Activated T-cell treated with anti-CD3 and anti-CD28 coated beads for 24 hours (primary cell): Measurements from ENCODE around the gene MAML3.
"Not testable (repeated sequence)": the region's sequence is repeated elsewhere in the genome, so short reads cannot be mapped to it uniquely, and the experiment has no call there.

Experiments
- DNase-seq: peaks from one replicate; pipeline ENCODE4 v3.0.0-alpha.2; 2020; ENCODE audit warnings: low read depth

MAML3 gene

GRCh38 chr4:139961344-139961946 lies 192.5 kb downstream of the MAML3 start:
- no peak for DNase-seq

DNA sequence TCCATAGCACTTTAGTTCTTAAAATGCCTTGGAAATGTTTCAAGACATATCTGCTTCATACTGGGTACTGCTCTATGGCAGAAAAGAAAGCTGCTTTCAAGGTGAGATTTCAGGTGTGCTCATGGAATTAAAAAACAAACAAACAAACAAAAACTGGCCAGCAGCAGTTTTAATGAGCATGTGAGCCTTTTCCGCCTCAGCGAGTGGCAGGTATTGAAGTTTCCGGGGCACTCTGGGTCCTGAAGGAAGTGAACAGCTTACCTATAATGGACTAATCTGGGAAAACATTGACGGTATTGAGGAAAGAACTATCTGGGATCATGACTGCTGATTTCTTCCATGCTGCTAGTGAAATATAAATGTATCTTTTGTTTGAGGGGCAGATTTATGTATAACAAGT lies 194.6 kb downstream of the MAML3 start:
- DNase-seq, result no peak

DNA sequence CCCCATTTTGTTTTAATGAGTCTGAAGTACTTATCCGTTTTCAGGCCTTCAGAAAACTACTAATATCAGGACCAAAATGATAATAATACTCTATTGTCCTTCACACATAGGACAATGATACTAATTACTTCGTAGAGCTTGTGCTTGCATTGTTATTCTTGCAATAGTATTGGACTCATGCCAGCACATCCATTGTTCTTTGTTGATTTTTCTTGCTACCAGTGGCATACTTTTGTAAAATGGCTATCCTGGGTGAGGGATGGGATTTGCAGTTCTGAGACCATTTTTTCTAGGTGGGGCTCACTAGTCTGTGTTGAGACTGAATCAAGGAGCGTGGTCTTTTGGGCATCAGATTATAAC lies 195.3 kb downstream of the MAML3 start:
- no peak for DNase-seq

- DNase-seq, result no peak
Measured at GRCh38 chr4:139957986-139958738, 195.8 kb downstream of the MAML3 start.

DNA sequence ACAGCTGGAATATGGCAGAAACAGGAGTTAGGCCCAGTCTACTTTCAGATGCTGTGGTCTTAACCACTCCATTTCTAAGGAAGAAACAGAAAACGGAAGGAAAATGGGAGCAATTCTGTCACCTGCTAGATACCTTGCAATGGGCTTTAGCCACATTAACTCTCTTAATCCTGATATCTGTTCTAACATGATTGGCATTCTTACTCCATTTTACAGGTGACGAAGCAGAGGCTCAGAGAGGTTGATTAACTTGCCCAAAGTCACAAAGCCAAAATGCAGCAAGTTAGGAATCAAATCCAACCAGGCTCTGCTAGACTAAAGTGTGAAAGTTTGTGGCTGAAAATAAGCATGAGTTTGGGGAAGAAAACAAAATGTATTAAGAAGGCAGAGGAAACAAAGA lies 196.9 kb downstream of the MAML3 start:
- DNase-seq, result no peak

GRCh38 chr4:139956507-139957017 lies 197.4 kb downstream of the MAML3 start:
- DNase-seq, result no peak

DNA sequence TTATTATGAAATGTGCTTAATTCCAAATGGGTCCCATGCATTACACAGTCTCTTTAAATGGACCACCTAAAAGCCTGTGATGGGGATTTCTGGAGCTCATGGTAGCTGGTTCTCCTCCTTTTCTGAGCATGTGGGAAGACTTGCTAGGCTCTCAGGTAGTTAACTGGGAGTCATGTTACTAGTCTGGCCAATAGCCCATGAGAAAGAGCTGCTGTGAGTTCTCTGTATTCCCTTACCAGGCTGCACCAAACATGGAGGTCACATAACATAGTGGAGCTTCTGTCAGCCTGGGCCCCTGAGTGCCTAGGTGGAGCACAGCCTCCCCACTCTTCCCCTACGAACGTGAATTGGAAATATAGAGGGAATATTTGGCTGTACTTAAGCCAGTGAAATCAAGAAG lies 198.4 kb downstream of the MAML3 start:
- no peak for DNase-seq

DNA sequence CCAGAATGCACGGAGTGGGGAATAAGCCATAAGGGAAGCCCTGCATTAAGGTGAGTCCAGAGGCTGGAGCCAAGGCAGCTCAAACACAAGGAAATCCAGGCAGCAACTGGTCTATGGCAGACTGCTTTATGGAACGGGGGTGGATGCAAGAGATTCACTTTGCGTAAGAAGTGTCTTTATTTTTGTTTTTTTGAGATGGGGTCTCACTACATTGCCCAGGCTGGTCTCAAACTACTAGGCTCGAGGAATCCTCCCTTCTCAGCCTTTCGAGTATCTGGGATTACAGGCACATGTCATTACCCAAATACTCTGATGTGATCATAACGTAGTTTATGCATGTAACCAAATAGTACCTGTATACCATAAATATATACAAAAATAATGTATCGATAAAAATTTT lies 199.5 kb downstream of the MAML3 start:
- no peak for DNase-seq

DNA sequence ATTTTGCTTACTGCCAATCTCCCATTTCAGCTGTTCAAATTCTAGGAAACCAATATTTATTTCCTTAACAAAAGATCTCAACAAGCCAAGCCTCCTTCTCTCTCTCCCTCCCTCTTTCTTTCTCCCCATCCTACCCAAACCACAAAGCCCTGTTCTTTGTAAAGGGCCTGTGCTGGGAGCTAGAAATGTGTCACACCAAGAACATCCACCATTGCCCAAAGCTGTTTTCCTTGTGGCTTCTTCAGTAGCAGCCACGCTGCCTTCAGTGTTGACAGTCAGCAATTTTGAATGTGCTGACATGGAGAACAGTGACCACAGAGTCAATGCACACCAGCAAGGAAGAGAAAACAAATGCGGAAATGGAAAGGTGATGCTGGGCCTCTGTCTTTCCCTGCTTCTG lies 203.0 kb downstream of the MAML3 start:
- no peak for DNase-seq

DNA sequence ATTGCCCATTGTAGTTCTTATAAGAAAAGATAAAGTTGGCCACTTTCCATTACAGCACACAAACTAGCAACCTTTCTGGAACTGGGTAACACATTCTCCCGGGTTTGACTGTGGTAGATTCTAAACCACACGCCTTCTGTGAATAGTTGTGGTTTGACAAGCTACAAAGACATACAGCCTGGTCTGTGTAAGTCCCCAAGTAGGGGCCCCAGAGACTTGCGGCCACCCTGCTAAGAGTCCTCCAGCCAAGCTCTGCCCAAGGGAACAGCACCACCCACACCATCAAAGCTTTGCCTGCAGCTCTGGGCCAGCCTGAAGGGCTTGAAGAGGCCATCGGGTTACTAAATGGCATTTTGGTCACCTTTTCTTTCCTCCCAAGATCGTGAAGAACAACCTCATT lies 203.4 kb downstream of the MAML3 start:
- peak; percentile 3 for DNase-seq

GRCh38 chr4:139944916-139945315 lies 209.1 kb downstream of the MAML3 start:
- not testable (repeated sequence) for DNase-seq

DNA sequence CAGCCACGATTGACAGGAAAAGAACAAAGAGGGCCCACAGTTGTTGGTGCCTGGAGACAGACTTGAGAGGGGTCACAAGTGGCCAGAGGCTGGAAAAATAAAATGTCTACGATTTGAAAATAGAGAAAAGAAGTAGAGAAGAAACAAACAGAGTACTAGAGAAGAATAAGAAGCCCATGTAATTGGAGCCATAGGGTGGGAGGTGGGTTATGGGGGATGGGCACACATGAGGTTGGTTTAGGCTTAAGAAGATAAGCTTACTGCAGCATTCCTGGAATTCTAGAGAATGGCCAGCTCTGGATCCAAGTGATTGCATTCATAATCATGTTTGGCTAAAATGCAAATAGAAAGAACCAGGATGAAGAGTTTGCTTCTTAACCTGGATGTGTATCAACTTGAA lies 210.7 kb downstream of the MAML3 start:
- no peak for DNase-seq

- no peak for DNase-seq
Measured at GRCh38 chr4:139942241-139942640, 211.7 kb downstream of the MAML3 start.

DNA sequence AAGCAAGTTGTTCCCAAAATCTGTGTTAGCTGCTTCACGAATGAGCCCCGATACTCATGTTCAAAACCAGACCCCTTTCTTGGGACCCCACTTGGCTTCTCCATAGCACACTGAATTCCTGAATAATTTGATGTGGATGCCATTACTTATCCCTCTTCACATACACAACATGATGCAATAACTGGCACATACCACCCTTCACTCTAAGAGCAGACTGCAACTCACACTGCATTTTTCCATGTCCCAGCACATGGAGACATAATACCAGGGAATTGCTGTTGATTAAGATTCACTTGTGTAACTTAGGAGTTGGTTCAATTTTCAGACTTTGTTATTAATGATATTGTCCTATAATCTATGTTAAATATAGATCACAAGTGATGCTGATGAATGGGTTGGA lies 213.4 kb downstream of the MAML3 start:
- DNase-seq, result no peak

DNA sequence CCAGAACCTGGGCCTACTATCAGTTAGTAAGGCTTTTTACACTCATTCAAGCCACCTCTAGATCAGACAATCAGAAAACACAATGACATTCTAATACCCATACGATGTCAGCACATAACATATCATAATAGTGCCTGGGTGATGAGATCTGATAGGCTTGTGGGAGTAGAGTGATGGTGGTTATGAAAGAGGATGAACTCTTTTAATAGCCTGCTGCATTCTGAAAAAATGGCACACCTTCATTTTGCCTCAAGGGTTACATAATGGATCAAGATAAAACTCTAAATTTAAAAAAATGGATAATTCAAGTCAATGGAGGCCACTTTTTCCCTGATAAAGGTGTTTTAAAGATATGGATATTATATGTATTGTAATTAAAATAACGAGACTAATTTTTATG lies 215.6 kb downstream of the MAML3 start:
- no peak for DNase-seq

GRCh38 chr4:139935911-139936310 lies 218.1 kb downstream of the MAML3 start:
- DNase-seq, result no peak

- no peak for DNase-seq
Measured at GRCh38 chr4:139934708-139935195, 219.2 kb downstream of the MAML3 start.

DNA sequence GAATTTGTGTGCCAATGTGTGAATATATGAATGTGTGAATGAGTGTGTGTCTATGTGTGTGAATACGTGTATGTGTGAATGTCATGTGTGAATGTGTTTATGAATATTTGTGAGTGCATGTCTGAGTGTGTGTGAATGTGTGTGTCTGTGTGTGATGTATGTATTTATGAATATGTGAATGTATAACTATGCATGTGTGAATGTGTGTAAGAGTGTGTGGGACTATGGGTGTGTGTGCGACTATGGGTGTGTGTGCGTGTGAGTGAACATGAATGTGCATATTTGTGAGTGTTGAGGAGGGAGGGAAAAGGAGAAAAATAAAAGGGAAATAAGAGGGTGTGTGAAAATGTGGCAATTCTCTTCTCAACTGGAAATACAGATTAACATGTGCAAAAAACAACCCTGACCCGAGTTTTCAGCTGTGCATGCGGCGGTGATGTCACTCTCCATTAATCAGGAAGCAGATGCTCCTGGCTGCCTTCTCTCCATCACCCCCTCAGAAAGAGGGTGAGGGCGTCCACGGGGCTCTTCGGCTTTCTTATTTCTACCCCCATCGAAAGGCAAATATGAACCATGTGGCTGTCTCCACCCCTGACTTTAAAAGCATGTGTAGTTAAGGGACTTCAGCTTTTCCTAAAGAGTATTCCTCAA lies 219.8 kb downstream of the MAML3 start:
- DNase-seq, result no peak

- DNase-seq, result no peak
Measured at GRCh38 chr4:139933541-139933940, 220.4 kb downstream of the MAML3 start.

GRCh38 chr4:139933104-139933503 lies 220.9 kb downstream of the MAML3 start:
- no peak for DNase-seq

DNA sequence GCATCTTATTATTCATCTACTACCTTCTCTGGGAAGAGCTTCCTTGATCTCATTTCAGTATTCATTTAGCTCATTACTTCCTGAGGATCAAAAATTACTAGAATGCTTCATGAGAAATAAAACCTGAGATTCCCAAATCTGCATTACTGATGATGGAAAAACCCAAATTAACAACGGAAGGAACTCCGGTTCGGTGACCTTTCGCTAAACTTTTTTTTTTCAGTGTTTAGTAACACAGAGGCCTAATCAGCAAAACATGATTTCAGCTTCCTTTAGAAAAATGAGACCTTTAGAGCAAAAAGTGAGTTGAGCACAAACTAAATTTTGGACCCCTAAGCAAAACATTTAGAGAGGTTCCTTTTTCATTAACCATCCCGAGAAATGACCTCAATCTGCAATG lies 229.2 kb downstream of the MAML3 start:
- no peak for DNase-seq

DNA sequence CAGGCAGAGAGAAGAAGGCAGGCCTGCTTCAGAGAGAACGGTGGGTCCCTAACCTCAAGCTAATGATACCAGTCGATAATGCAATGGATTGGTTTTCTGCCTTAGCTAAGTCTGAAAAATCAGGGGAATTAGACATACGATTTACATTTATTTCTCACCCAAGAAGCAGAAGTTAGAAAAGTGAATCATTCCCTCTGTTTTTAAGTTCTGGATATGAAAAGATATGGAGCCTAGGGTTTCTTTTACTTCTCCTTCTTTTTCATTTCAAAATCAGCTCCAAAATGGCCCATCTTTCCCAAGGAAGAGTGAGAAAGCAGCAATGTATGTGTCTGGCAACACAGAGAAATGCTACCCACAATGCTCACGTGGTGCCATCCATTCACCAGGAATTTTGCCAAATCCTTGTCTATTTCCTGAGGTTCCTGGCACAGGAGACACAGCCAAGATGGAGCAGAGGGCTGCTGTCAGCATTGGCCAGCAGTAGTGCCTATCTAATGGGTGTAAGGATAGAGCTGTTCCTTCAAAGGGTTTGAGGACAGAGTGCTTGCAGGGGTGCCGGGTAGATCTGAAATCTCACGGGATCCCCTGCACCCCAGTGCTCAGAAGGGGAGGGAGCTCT lies 231.5 kb downstream of the MAML3 start:
- no peak for DNase-seq
